Measurements from ENCODE around the gene ZEB2. TPM values are rescaled to one million over a fixed set of nuclear protein-coding genes. Genes with fewer than 3 reads are reported as not detected.

Gene ZEB2
- total and polyA plus RNA-seq, 2 of the 8 experiments (the other 6 are each of a cell fraction or from before 2014, with no cell fraction given), result 0.38 TPM; not detected in 1

- no peak overlapping the region for H2AK5ac ChIP-seq (ENCODE audit: low read depth, low read length)
- H3K4me3 ChIP-seq (ENCODE audit: extremely low read depth in 1 of 4, insufficient read depth in 2 of 4, low read depth in 3 of 4, low read length in 4 of 4), result no peak overlapping the region
- H4K91ac ChIP-seq (replicated peaks; ENCODE audit: insufficient read length, low read length), result no peak overlapping the region
- H3K56ac ChIP-seq (replicated peaks; ENCODE audit: insufficient read length, low read depth, low read length), result no peak overlapping the region
- no peak overlapping the region for H3K14ac ChIP-seq (ENCODE audit: insufficient read length)
- H3K4me1 ChIP-seq (replicated peaks in 1 of 4; ENCODE audit: control insufficient read depth in 3 of 4, insufficient read depth in 4 of 4, low read length in 3 of 4), result peaks cover 0 to 3% (median 0%) of the 10 kb centered on the region in 4 experiments; a peak in 2 of 7 replicates
- H3K27me3 ChIP-seq (replicated peaks in 1 of 4; ENCODE audit: control insufficient read depth in 3 of 4, extremely low read depth in 1 of 4, insufficient read depth in 3 of 4, low read length in 3 of 4), result no peaks in the 10 kb centered on the region; a peak in 2 of 7 replicates
- ChIA-PET POLR2A (ENCODE audit: partially characterized antibody) (no interaction called here), CTCF (ENCODE audit: partially characterized antibody) (interaction anchor here (0.5 to 3.4 kb wide), 4 partner anchors 9 to 1854 kb away, joined by 3 to 25 read pairs (median 3); no protein-coding TSS in a partner anchor)
- no peaks in the 10 kb centered on the region for H3K9me3 ChIP-seq (ENCODE audit: insufficient read depth in 2 of 2, low read depth in 1 of 2, low read length in 1 of 2)
- no peak overlapping the region for H3K4ac ChIP-seq (replicated peaks; ENCODE audit: insufficient read length, low read depth, low read length)
- no peak overlapping the region for H3K18ac ChIP-seq (ENCODE audit: extremely low read depth, low read length)
- H2BK5ac ChIP-seq (ENCODE audit: low read depth, low read length), result no peak overlapping the region
- DNase-seq (ENCODE audit: low read depth in 1 of 2, low spot score in 2 of 2), result no peak
- WGBS, 2 experiments (ENCODE audit: extremely low coverage in 1 of 2, insufficient coverage in 1 of 2, insufficient read length in 1 of 2, insufficient replicate concordance in 2 of 2, low coverage in 1 of 2, low lambda C conversion rate in 2 of 2, missing lambda C conversion rate in 1 of 2), result 87% methylated on average over 3 of the region's 3 CpGs; no CpG with 5 or more reads in 1 of the 2 experiments
- H3K27ac ChIP-seq (ENCODE audit: low read depth, low read length), result no peak overlapping the region
- no peak overlapping the region for H3K4me2 ChIP-seq (ENCODE audit: insufficient read depth in 1 of 2, low read depth in 2 of 2, low read length in 2 of 2)
- no peak for TF ChIP-seq TEAD4 (IDR thresholded peaks at IDR 0.05; ENCODE audit: low read depth, low read length)
- TF ChIP-seq SUZ12 (IDR thresholded peaks at IDR 0.05; ENCODE audit: low read length), result no peak
- no peak for TF ChIP-seq SIX5 (IDR thresholded peaks at IDR 0.05; ENCODE audit: low read depth, low read length)
- no peak for TF ChIP-seq HDAC2 (IDR thresholded peaks at IDR 0.05; ENCODE audit: borderline replicate concordance in 1 of 2, low read depth in 2 of 2, low read length in 2 of 2)
- TF ChIP-seq CTBP2 (IDR thresholded peaks at IDR 0.05; ENCODE audit: borderline replicate concordance, insufficient read depth, insufficient read length, low read length), result no peak
- TF ChIP-seq EZH2 (IDR thresholded peaks at IDR 0.05; ENCODE audit: low read depth, low read length, severe bottlenecking), result no peak
- TF ChIP-seq EP300 (IDR thresholded peaks at IDR 0.05; ENCODE audit: borderline replicate concordance in 1 of 2, low read depth in 2 of 2, low read length in 2 of 2), result no peak
- no peak for TF ChIP-seq CBX8 (IDR thresholded peaks at IDR 0.05; ENCODE audit: borderline replicate concordance, low read depth, low read length)
- no peak for TF ChIP-seq BACH1 (IDR thresholded peaks at IDR 0.05; ENCODE audit: low read length)
- no peak for TF ChIP-seq SP2 (IDR thresholded peaks at IDR 0.05; ENCODE audit: low read length)
- no peak for TF ChIP-seq POLR2AphosphoS5 (IDR thresholded peaks at IDR 0.05; ENCODE audit: low read depth, low read length)
- TF ChIP-seq SIRT6 (IDR thresholded peaks at IDR 0.05; ENCODE audit: low read length), result no peak
- no peak for TF ChIP-seq BRCA1 (IDR thresholded peaks at IDR 0.05; ENCODE audit: low read depth, low read length)
- H4K20me1 ChIP-seq (replicated peaks in 1 of 2; ENCODE audit: control insufficient read depth in 1 of 2, insufficient read depth in 2 of 2, low read length in 2 of 2), result no peaks in the 10 kb centered on the region
- H2BK15ac ChIP-seq (ENCODE audit: low read length), result no peak overlapping the region
- H3K36me3 ChIP-seq (ENCODE audit: control insufficient read depth in 2 of 4, insufficient read depth in 4 of 4, low read length in 3 of 4), result no peaks in the 10 kb centered on the region
- H4K5ac ChIP-seq (ENCODE audit: insufficient read length, low read depth, low read length), result no peak overlapping the region
- H3K9ac ChIP-seq (replicated peaks in 1 of 4; ENCODE audit: extremely low read depth in 1 of 4, low read depth in 3 of 4, low read length in 3 of 4), result no peak overlapping the region
- FAIRE-seq, result no peak
- no peak overlapping the region for H2AFZ ChIP-seq (ENCODE audit: low read length)
- no peaks in the 10 kb centered on the region for H3K79me1 ChIP-seq (ENCODE audit: low read depth, low read length)
- H2BK120ac ChIP-seq (replicated peaks; ENCODE audit: low read depth, low read length), result no peak overlapping the region
- no peak overlapping the region for H2BK20ac ChIP-seq (ENCODE audit: low read length)
- no peak overlapping the region for H2BK12ac ChIP-seq (ENCODE audit: low read depth, low read length)
- no peak overlapping the region for H4K8ac ChIP-seq (ENCODE audit: extremely low read depth, insufficient read depth, low read length)
- H3K23me2 ChIP-seq (ENCODE audit: low read depth, low read length), result no peaks in the 10 kb centered on the region
- no peak overlapping the region for H3K23ac ChIP-seq (ENCODE audit: insufficient read length)
- H3K79me2 ChIP-seq (ENCODE audit: control insufficient read depth in 1 of 2, insufficient read depth in 2 of 2, low read length in 2 of 2), result no peaks in the 10 kb centered on the region
Observed at GRCh38 chr2:144458541-144458940, 61.4 kb downstream of the ZEB2 start.
